Ectodermal cell (in vitro differentiated cells): ENCODE results near the gene CDK18.

Experiments used
- H3K27ac ChIP-seq: 2 replicates; pipeline ENCODE4 v1.7.0; 2013; ENCODE audit warnings: mild to moderate bottlenecking, low read depth, low read length; ENCODE audit not compliant: insufficient read depth, poor library complexity, severe bottlenecking
- H3K27me3 ChIP-seq: 2 replicates; pipeline ENCODE4 v1.7.0; 2013; ENCODE audit warnings: mild to moderate bottlenecking, low read length; ENCODE audit not compliant: insufficient read depth, control insufficient read depth, poor library complexity, severe bottlenecking
- H3K36me3 ChIP-seq: one replicate; pipeline ENCODE4 v1.7.0; 2013; ENCODE audit warnings: low read length; ENCODE audit not compliant: control insufficient read depth, insufficient read depth
- H3K4me1 ChIP-seq: one replicate; pipeline ENCODE4 v1.7.0; 2013; ENCODE audit warnings: low read length; ENCODE audit not compliant: control insufficient read depth, insufficient read depth
- H3K4me3 ChIP-seq: 2 replicates; pipeline ENCODE4 v1.7.0; 2013; ENCODE audit warnings: low read depth, low read length, control low read depth; ENCODE audit not compliant: insufficient read depth
- H3K9me3 ChIP-seq: 2 replicates; pipeline ENCODE4 v1.7.0; 2013; ENCODE audit warnings: mild to moderate bottlenecking, low read length, moderate library complexity; ENCODE audit not compliant: control insufficient read depth
- WGBS, 2 experiments: methylation state at CpG; one replicate each; pipeline ENCODE4 v1.1.7; 2013; ENCODE audit warnings: missing lambda C conversion rate in 2 of 2; 5-methylcytosine and 5-hydroxymethylcytosine counted together

Gene CDK18

GRCh38 chr1:205532026-205532898 lies 27.8 kb downstream of the CDK18 start:
- Histone ChIP-seq H3K4me3 (no peak overlapping the region), H3K27me3 (peaks cover 9% of the 10 kb centered on the region), H3K4me1 (peaks cover 16% of the 10 kb centered on the region), H3K9me3 (no peaks in the 10 kb centered on the region), H3K27ac (no peak overlapping the region), H3K36me3 (no peaks in the 10 kb centered on the region)
- WGBS, 2 experiments = 94% methylated on average over 22 of the region's 22 CpGs

GRCh38 chr1:205532996-205533735 lies 28.7 kb downstream of the CDK18 start:
- Histone ChIP-seq H3K4me1 (peaks cover 16% of the 10 kb centered on the region), H3K36me3 (no peaks in the 10 kb centered on the region), H3K27me3 (peaks cover 9% of the 10 kb centered on the region), H3K9me3 (no peaks in the 10 kb centered on the region), H3K27ac (no peak overlapping the region), H3K4me3 (no peak overlapping the region)
- 82 to 83% methylated on average over 12 of the region's 12 CpGs for WGBS, 2 experiments

GRCh38 chr1:205533748-205534443 lies 29.4 kb downstream of the CDK18 start:
- H3K4me1 ChIP-seq = peaks cover 11% of the 10 kb centered on the region
- H3K36me3 ChIP-seq = no peaks in the 10 kb centered on the region
- no peaks in the 10 kb centered on the region for H3K9me3 ChIP-seq
- peaks cover 9% of the 10 kb centered on the region for H3K27me3 ChIP-seq
- no peak overlapping the region for H3K4me3 ChIP-seq
- no peak overlapping the region for H3K27ac ChIP-seq
- WGBS, 2 experiments = 78 to 80% methylated on average over 7 of the region's 7 CpGs

GRCh38 chr1:205534444-205534985 lies 30.0 kb downstream of the CDK18 start:
- Histone ChIP-seq H3K4me1 (peaks cover 11% of the 10 kb centered on the region), H3K27ac (no peak overlapping the region), H3K27me3 (peaks cover 9% of the 10 kb centered on the region), H3K9me3 (no peaks in the 10 kb centered on the region), H3K4me3 (no peak overlapping the region), H3K36me3 (no peaks in the 10 kb centered on the region)
- 90% methylated on average over 7 of the region's 7 CpGs for WGBS, 2 experiments

GRCh38 chr1:205535096-205535495 lies 30.6 kb downstream of the CDK18 start:
- no peak overlapping the region for H3K4me3 ChIP-seq
- 89 to 90% methylated on average over 5 of the region's 5 CpGs for WGBS, 2 experiments
- no peak overlapping the region for H3K27ac ChIP-seq
- H3K36me3 ChIP-seq = no peaks in the 10 kb centered on the region
- H3K4me1 ChIP-seq = peaks cover 11% of the 10 kb centered on the region
- H3K9me3 ChIP-seq = no peaks in the 10 kb centered on the region
- peaks cover 9% of the 10 kb centered on the region for H3K27me3 ChIP-seq

- H3K9me3 ChIP-seq = no peaks in the 10 kb centered on the region
- H3K27me3 ChIP-seq = peaks cover 9% of the 10 kb centered on the region
- no peaks in the 10 kb centered on the region for H3K36me3 ChIP-seq
- no peak overlapping the region for H3K27ac ChIP-seq
- peaks cover 11% of the 10 kb centered on the region for H3K4me1 ChIP-seq
- 89 to 90% methylated on average over 11 of the region's 11 CpGs for WGBS, 2 experiments
- H3K4me3 ChIP-seq = no peak overlapping the region
Measured at GRCh38 chr1:205535866-205536758, 31.6 kb downstream of the CDK18 start.

GRCh38 chr1:205536759-205537361 lies 32.4 kb downstream of the CDK18 start:
- H3K36me3 ChIP-seq = no peaks in the 10 kb centered on the region
- peaks cover 11% of the 10 kb centered on the region for H3K4me1 ChIP-seq
- H3K9me3 ChIP-seq = no peaks in the 10 kb centered on the region
- H3K4me3 ChIP-seq = no peak overlapping the region
- H3K27me3 ChIP-seq = peaks cover 9% of the 10 kb centered on the region
- 80% methylated on average over 9 of the region's 9 CpGs for WGBS, 2 experiments
- H3K27ac ChIP-seq = no peak overlapping the region

GRCh38 chr1:205537386-205538018 lies 33.0 kb downstream of the CDK18 start:
- no peak overlapping the region for H3K27ac ChIP-seq
- peaks cover 11% of the 10 kb centered on the region for H3K4me1 ChIP-seq
- H3K4me3 ChIP-seq = no peak overlapping the region
- H3K9me3 ChIP-seq = no peaks in the 10 kb centered on the region
- no peaks in the 10 kb centered on the region for H3K36me3 ChIP-seq
- WGBS, 2 experiments = 91 to 96% methylated on average over 10 of the region's 10 CpGs
- peaks cover 9% of the 10 kb centered on the region for H3K27me3 ChIP-seq
